ENCODE data around the gene C16orf74.

Gene C16orf74

GRCh38 chr16:85680352-85680944, 70.4 kb downstream of the C16orf74 start:
- Histone ChIP-seq H3K9ac (ENCODE audit: low read length) (no peak overlapping the region), H3K27me3 (ENCODE audit: control insufficient read depth, insufficient read depth, low read length) (no peaks in the 10 kb centered on the region), H3K9me3 (ENCODE audit: control insufficient read depth, low read length) (no peaks in the 10 kb centered on the region), H3K4me1 (ENCODE audit: control insufficient read depth, insufficient read depth, low read length) (no peaks in the 10 kb centered on the region), H3K4me3 (ENCODE audit: low read length) (no peak overlapping the region), H3K36me3 (ENCODE audit: control insufficient read depth, insufficient read depth, low read length) (no peaks in the 10 kb centered on the region)

GRCh38 chr16:85679870-85680269, 71.0 kb downstream of the C16orf74 start:
- Histone ChIP-seq H3K4me3 (ENCODE audit: low read length) (no peak overlapping the region), H3K27me3 (ENCODE audit: control insufficient read depth, insufficient read depth, low read length) (no peaks in the 10 kb centered on the region), H3K4me1 (ENCODE audit: control insufficient read depth, insufficient read depth, low read length) (no peaks in the 10 kb centered on the region), H3K9me3 (ENCODE audit: control insufficient read depth, low read length) (no peaks in the 10 kb centered on the region), H3K9ac (ENCODE audit: low read length) (no peak overlapping the region), H3K36me3 (ENCODE audit: control insufficient read depth, insufficient read depth, low read length) (no peaks in the 10 kb centered on the region)

GRCh38 chr16:85678821-85679220, 72.1 kb downstream of the C16orf74 start:
- no peaks in the 10 kb centered on the region for H3K36me3 ChIP-seq (ENCODE audit: control insufficient read depth, insufficient read depth, low read length)
- no peak overlapping the region for H3K9ac ChIP-seq (ENCODE audit: low read length)
- no peak overlapping the region for H3K4me3 ChIP-seq (ENCODE audit: low read length)
- no peaks in the 10 kb centered on the region for H3K9me3 ChIP-seq (ENCODE audit: control insufficient read depth, low read length)
- no peaks in the 10 kb centered on the region for H3K27me3 ChIP-seq (ENCODE audit: control insufficient read depth, insufficient read depth, low read length)
- peaks cover 9% of the 10 kb centered on the region for H3K4me1 ChIP-seq (ENCODE audit: control insufficient read depth, insufficient read depth, low read length)

DNA sequence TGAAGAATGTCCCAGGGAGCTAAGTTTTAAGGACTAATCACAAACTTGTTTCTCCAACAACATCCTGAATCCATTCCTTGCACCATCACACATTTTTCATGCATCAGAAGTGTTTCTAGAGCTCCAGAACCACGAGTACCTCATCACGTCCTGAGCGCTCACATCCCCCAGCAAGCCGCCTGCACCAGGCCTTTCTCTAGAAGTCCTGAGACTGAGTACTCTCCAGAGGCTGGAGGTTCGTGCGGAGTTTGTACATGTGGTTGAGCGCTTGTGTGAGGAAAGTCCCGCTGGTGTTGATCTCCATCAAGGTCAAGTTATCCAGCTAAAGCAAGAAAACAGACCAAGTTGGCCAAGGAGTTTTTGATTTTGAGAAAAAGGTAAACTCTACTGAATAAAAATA, 72.9 kb downstream of the C16orf74 start:
- no peaks in the 10 kb centered on the region for H3K27me3 ChIP-seq (ENCODE audit: control insufficient read depth, insufficient read depth, low read length)
- no peak overlapping the region for H3K4me3 ChIP-seq (ENCODE audit: low read length)

GRCh38 chr16:85677383-85677967, 73.4 kb downstream of the C16orf74 start:
- H3K27me3 ChIP-seq (ENCODE audit: control insufficient read depth, insufficient read depth, low read length) = no peaks in the 10 kb centered on the region
- H3K36me3 ChIP-seq (ENCODE audit: control insufficient read depth, insufficient read depth, low read length) = no peaks in the 10 kb centered on the region
- H3K4me3 ChIP-seq (ENCODE audit: low read length) = no peak overlapping the region
- H3K9ac ChIP-seq (ENCODE audit: low read length) = no peak overlapping the region
- H3K9me3 ChIP-seq (ENCODE audit: control insufficient read depth, low read length) = no peaks in the 10 kb centered on the region
- H3K4me1 ChIP-seq (ENCODE audit: control insufficient read depth, insufficient read depth, low read length) = peaks cover 14% of the 10 kb centered on the region

More for the DNA sequence above, 72.9 kb downstream of the C16orf74 start:
- no peaks in the 10 kb centered on the region for H3K9me3 ChIP-seq (ENCODE audit: control insufficient read depth, low read length)
- H3K9ac ChIP-seq (ENCODE audit: low read length) = no peak overlapping the region
- peaks cover 14% of the 10 kb centered on the region for H3K4me1 ChIP-seq (ENCODE audit: control insufficient read depth, insufficient read depth, low read length)
- no peaks in the 10 kb centered on the region for H3K36me3 ChIP-seq (ENCODE audit: control insufficient read depth, insufficient read depth, low read length)

DNA sequence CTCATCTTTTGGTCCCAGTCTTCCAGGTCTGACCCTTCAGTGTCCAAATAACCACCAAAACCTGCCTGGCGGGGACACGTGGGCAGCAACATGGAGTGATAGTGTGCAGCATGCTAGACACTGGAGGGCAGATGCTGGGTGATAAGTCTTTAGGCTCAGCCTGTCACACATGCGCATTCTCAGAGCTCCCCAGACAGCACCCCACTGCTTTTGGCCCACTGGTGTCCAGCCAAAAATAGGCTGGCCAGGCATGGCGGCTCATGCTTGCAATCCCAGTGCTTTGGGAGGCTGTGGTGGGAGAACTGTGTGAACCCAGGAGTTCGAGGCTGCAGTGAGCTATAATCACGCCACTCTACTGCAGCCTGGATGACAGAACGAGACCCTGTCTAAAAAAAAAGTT, 74.4 kb downstream of the C16orf74 start:
- Histone ChIP-seq H3K27me3 (ENCODE audit: control insufficient read depth, insufficient read depth, low read length) (no peaks in the 10 kb centered on the region), H3K4me1 (ENCODE audit: control insufficient read depth, insufficient read depth, low read length) (peaks cover 14% of the 10 kb centered on the region), H3K4me3 (ENCODE audit: low read length) (no peak overlapping the region), H3K36me3 (ENCODE audit: control insufficient read depth, insufficient read depth, low read length) (peaks cover 7% of the 10 kb centered on the region), H3K9me3 (ENCODE audit: control insufficient read depth, low read length) (no peaks in the 10 kb centered on the region), H3K9ac (ENCODE audit: low read length) (no peak overlapping the region)

GRCh38 chr16:85675251-85675874, 75.5 kb downstream of the C16orf74 start:
- H3K9ac ChIP-seq (ENCODE audit: low read length) = no peak overlapping the region
- peaks cover 9% of the 10 kb centered on the region for H3K36me3 ChIP-seq (ENCODE audit: control insufficient read depth, insufficient read depth, low read length)
- H3K4me3 ChIP-seq (ENCODE audit: low read length) = no peak overlapping the region
- no peaks in the 10 kb centered on the region for H3K9me3 ChIP-seq (ENCODE audit: control insufficient read depth, low read length)
- H3K27me3 ChIP-seq (ENCODE audit: control insufficient read depth, insufficient read depth, low read length) = no peaks in the 10 kb centered on the region
- peaks cover 14% of the 10 kb centered on the region for H3K4me1 ChIP-seq (ENCODE audit: control insufficient read depth, insufficient read depth, low read length)

GRCh38 chr16:85674828-85675227, 76.1 kb downstream of the C16orf74 start:
- no peaks in the 10 kb centered on the region for H3K9me3 ChIP-seq (ENCODE audit: control insufficient read depth, low read length)
- H3K9ac ChIP-seq (ENCODE audit: low read length) = no peak overlapping the region
- no peaks in the 10 kb centered on the region for H3K27me3 ChIP-seq (ENCODE audit: control insufficient read depth, insufficient read depth, low read length)
- H3K4me1 ChIP-seq (ENCODE audit: control insufficient read depth, insufficient read depth, low read length) = peaks cover 14% of the 10 kb centered on the region
- no peak overlapping the region for H3K4me3 ChIP-seq (ENCODE audit: low read length)
- H3K36me3 ChIP-seq (ENCODE audit: control insufficient read depth, insufficient read depth, low read length) = peaks cover 9% of the 10 kb centered on the region

- no peak overlapping the region for H3K4me3 ChIP-seq (ENCODE audit: low read length)
- no peaks in the 10 kb centered on the region for H3K27me3 ChIP-seq (ENCODE audit: control insufficient read depth, insufficient read depth, low read length)
- no peaks in the 10 kb centered on the region for H3K9me3 ChIP-seq (ENCODE audit: control insufficient read depth, low read length)
- no peak overlapping the region for H3K9ac ChIP-seq (ENCODE audit: low read length)
- peaks cover 9% of the 10 kb centered on the region for H3K36me3 ChIP-seq (ENCODE audit: control insufficient read depth, insufficient read depth, low read length)
- H3K4me1 ChIP-seq (ENCODE audit: control insufficient read depth, insufficient read depth, low read length) = peaks cover 14% of the 10 kb centered on the region
These were observed 76.5 kb downstream of the C16orf74 start for GRCh38 chr16:85674418-85674755.

GRCh38 chr16:85673529-85674417, 77.1 kb downstream of the C16orf74 start:
- peaks cover 14% of the 10 kb centered on the region for H3K4me1 ChIP-seq (ENCODE audit: control insufficient read depth, insufficient read depth, low read length)
- H3K27me3 ChIP-seq (ENCODE audit: control insufficient read depth, insufficient read depth, low read length) = no peaks in the 10 kb centered on the region
- H3K9ac ChIP-seq (ENCODE audit: low read length) = peak overlapping the region; percentile 26
- no peak overlapping the region for H3K4me3 ChIP-seq (ENCODE audit: low read length)
- peaks cover 9% of the 10 kb centered on the region for H3K36me3 ChIP-seq (ENCODE audit: control insufficient read depth, insufficient read depth, low read length)
- H3K9me3 ChIP-seq (ENCODE audit: control insufficient read depth, low read length) = no peaks in the 10 kb centered on the region

GRCh38 chr16:85670840-85671239, 80.1 kb downstream of the C16orf74 start:
- Histone ChIP-seq H3K27me3 (ENCODE audit: control insufficient read depth, insufficient read depth, low read length) (no peaks in the 10 kb centered on the region), H3K9me3 (ENCODE audit: control insufficient read depth, low read length) (no peaks in the 10 kb centered on the region), H3K9ac (ENCODE audit: low read length) (no peak overlapping the region), H3K4me3 (ENCODE audit: low read length) (no peak overlapping the region), H3K36me3 (ENCODE audit: control insufficient read depth, insufficient read depth, low read length) (peaks cover 19% of the 10 kb centered on the region), H3K4me1 (ENCODE audit: control insufficient read depth, insufficient read depth, low read length) (peaks cover 14% of the 10 kb centered on the region)

All from mucosa of stomach (tissue), 1 donor.